Stimulated activated CD4-positive, alpha-beta T cell treated with anti-CD3 and anti-CD28 coated beads, Interleukin-1b, Interleukin-23, amount 100 ng/mL, for 4 hours (primary cell): Measurements from ENCODE around the gene MTRR.
"Not testable (repeated sequence)": the region's sequence is repeated elsewhere in the genome, so short reads cannot be mapped to it uniquely, and the experiment has no call there.

Experiments
- DNase-seq, 2 donors: peaks; one replicate each; pipeline ENCODE4 v3.0.0-alpha.2; 2020; ENCODE audit warnings: low read depth in 2 of 2

MTRR gene

DNA sequence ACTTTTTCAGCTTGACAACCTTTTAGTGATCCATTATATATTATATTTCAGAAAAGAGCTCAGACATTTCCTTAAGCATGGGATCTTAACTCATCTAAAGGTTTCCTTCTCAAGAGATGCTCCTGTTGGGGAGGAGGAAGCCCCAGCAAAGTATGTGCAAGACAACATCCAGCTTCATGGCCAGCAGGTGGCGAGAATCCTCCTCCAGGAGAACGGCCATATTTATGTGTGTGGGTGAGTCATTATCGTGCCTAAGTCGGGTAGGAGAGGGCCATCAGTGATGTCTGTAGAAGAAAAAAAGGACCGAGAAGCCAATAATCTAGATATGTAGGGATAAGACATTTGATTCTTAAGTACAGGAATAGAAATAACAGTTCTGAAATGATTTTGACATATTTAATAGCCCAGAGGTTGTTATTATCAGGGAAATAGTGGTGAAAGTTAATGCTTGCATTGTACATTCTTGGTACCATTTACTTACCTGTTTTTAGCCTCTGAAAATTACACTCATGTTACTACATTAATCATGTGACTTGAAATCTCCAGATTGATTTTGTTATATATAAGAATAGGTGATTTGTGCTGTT is 28.2 kb downstream of the MTRR start:
- DNase-seq = no peak

- no peak for DNase-seq
These were observed 33.3 kb downstream of the MTRR start for GRCh38 chr5:7902201-7902600.

GRCh38 chr5:7902666-7903625 is 34.0 kb downstream of the MTRR start:
- DNase-seq = no peak

DNA sequence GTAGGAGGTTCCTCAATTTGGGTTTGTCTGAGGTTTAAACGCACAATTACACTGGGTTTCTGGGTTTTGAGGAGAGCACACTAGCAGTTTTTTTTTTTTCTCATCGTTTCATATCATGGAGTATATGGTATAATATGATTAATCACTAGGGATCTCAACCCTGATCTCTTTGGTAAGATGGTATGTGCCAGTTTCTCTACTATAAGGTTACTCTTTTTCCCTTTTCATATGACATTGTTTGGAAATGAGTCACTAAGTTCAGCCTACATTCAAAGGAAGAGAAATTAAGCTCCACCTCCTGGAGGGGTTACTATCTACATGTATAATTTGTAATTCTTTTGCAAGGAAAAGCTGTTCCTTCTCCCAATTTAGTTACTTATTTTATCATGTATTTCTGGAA is 35.2 kb downstream of the MTRR start:
- no peak for DNase-seq

DNA sequence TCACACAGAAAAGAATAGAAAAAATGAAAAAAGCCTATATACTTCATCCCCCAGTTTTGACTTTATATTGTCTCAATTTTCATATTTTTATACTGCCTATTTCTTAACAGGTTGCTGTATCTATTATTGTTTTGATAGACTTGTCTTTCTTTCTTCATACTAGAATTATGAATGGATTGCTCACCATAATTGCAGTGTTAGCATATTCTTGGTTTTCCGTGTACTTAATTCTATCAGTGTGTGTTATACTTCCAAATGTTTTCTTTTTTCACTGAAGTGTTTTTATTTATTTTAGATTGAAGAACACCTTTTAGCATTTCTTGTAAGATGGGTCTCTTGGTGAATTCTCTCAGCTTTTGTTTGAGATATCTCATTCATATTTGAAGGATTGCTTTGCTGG is 38.7 kb downstream of the MTRR start:
- DNase-seq = no peak

GRCh38 chr5:7908317-7908716 is 39.4 kb downstream of the MTRR start:
- DNase-seq = no peak

DNA sequence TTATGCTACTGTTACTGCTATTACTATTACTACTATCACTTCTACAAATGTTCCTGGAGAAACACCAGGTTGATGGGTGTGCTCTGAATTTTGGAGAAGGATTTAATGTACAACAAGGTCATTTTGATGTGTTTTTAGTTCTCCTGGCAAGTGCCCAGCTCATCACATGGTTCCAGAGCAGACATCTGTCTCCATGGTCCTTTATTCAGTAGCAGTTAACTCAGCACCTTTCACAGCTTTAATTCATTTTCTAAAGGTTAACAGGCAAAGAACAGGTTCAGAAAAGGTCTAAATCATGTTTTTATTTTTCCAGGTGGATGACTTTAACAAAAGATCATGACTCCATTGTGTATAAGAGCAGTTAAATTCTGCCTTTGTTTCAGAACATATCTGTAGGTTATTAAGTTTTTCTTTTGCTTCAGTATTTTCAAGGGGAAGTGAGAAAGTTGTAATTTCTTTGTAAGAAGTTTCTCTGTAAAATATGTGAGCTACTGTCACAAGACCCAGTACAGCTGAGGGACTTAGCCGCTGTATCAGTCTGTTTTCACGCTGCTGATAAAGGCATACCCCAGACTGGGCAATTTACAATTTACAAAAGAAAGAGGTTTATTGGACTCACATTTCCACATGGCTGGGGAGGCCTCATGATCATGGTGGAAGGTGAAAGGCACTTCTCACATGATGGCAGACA is 41.9 kb downstream of the MTRR start:
- DNase-seq = no peak

GRCh38 chr5:7911429-7911771 is 42.5 kb downstream of the MTRR start:
- not testable (repeated sequence) for DNase-seq

DNA sequence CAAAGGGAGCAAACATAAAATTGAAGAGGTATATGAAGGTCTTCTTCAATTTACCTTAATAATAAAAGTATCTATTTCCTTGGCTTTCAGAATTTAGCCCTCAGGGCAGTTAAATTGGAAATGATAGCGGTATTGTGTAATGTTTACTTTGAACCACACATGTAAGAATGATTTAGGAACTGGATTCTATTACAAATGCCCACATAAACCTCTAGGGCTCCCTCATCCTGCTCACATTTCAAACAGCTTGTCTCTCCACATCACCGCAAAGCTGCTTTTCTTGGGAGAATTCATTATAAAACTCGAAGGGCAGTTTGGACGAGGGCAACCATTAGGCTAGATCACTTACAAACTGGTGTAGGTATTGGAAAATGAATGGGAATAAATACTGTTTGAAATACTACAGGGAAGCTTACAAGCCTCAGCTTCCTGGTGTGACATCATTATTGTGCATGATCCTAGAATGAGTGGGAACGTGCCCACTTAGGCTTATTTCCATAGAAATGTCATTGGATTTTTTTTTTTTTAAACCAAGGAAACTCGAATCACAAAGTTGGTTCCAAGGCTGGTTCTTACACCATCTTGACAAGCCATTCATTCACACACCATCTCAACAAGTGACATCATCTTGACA is 47.3 kb downstream of the MTRR start:
- DNase-seq = no peak

GRCh38 chr5:7917130-7918123 is 48.5 kb downstream of the MTRR start:
- DNase-seq = no peak

DNA sequence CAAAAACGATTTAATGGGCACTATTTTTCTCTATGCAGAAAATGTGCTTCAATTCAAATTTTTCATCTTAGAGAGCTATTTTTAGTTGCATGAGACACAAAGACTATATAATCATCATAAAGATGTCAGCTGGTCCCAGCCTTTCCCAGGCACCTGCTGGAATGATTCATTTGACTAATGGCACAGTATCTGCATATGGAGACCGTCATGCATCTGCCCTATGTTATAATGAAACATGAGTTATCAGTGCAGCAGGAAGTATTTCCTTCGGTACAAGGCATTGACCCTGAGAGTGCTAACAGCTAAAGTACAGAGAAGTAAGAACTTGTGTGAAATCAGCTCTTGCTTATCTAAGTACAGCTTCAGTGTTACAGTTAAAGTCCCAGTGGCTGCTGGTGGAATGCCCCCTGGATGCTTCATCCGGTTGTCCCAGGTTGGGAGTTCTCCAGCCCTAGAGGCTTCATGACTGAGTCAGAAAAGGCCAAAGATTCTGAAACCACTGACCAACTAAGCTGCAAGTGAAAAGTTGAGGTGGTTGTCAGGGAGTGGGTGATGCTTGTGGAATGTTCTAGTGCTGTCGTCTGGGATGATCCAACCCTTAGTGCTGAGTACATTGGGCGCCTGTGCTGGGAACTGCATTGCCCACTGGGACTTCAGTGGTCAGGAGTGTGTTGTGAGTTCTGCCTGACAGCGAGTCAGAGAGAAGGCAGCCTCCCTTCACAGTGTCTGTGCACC is 57.2 kb downstream of the MTRR start:
- no peak for DNase-seq

GRCh38 chr5:7926720-7927119 is 57.8 kb downstream of the MTRR start:
- DNase-seq = no peak

- peak; percentile 6 to 13 for DNase-seq
These were observed 58.8 kb downstream of the MTRR start for GRCh38 chr5:7927466-7928375.

GRCh38 chr5:7930011-7930410 is 61.1 kb downstream of the MTRR start:
- no peak for DNase-seq

GRCh38 chr5:7941692-7942091 is 72.7 kb downstream of the MTRR start:
- DNase-seq = no peak

DNA sequence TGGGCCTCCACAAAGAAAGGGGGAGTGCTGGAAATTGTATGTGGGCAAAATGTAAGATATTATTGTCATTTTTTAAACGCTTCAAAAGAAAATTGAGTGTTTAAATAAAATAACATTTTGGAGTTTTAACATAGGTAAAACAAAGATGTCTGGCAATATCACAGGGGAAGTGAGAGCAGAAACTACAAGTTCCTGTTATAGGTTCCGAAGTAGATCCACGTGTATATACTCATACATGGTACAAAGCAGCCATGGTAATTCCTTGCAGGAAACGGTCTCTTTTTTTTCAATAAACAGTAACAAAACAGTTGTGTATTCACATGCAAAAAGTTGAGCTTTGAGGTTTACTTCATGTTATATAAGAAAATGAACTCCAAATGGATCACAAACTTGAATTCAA is 78.4 kb downstream of the MTRR start:
- no peak for DNase-seq
